Prostate gland (tissue), 2 donors: ENCODE measurements around the gene ARAP3. TPM values are rescaled to one million over a fixed set of nuclear protein-coding genes. Genes with fewer than 3 reads are reported as not detected.

Source experiments
- DNase-seq: peaks from one replicate; pipeline ENCODE4 v3.0.0-alpha.2; 2019; ENCODE audit warnings: low spot score
- H3K27ac ChIP-seq, 2 donors: fragments of 200-600 bp; sonication (generic); 2 replicates each; pipeline ENCODE4 v1.5.1; 2017 to 2019
- H3K27me3 ChIP-seq: fragments of 200-600 bp; sonication (generic); replicated peaks from 2 replicates; pipeline ENCODE4 v1.5.1; 2019; ENCODE audit not compliant: insufficient read depth
- H3K36me3 ChIP-seq, 2 donors: fragments of 200-600 bp; sonication (generic); 1 replicate in 1 of 2; 2 replicates in 1 of 2; pipeline versions ENCODE4 v1.5.1 to v1.8.1; 2017 to 2019
- H3K4me1 ChIP-seq: fragments of 200-600 bp; sonication (generic); replicated peaks from 2 replicates; pipeline ENCODE4 v1.5.1; 2019
- H3K4me3 ChIP-seq, 2 donors: fragments of 200-600 bp; sonication (generic); 2 replicates each; pipeline ENCODE4 v1.5.1; 2017 to 2019
- H3K9me3 ChIP-seq: fragments of 200-600 bp; sonication (generic); 2 replicates; pipeline ENCODE4 v1.5.1; 2017
- CTCF ChIP-seq, 4 experiments: fragments of 200-600 bp in 2 of 4; fragments of 450-650 bp in 2 of 4; sonication (generic) in 2 of 4; IDR thresholded peaks; 1 replicate in 3 of 4; 2 replicates in 1 of 4; pipeline ENCODE4 v1.5.1; 2016 to 2019; ENCODE audit warnings: antibody characterized with exemption in 4 of 4, mild to moderate bottlenecking in 2 of 4, moderate library complexity in 2 of 4
- POLR2A ChIP-seq: fragments of 450-650 bp; IDR thresholded peaks from one replicate; pipeline ENCODE4 v1.6.1; 2016; ENCODE audit warnings: antibody characterized with exemption, mild to moderate bottlenecking
- POLR2AphosphoS5 ChIP-seq: sonication (generic); formaldehyde crosslinking; IDR thresholded peaks from one replicate; pipeline ENCODE4 v1.6.1; 2017; ENCODE audit warnings: antibody characterized with exemption
- WGBS: methylation state at CpG from one replicate; pipeline ENCODE4 v1.1.5; 2018; 5-methylcytosine and 5-hydroxymethylcytosine counted together
- intact Hi-C: fragments of 100-400 bp; cut with DNase I; formaldehyde crosslinking; loops from one replicate; pipeline ENCODE4 v1.14.2; 2022
- total RNA-seq, 2 donors: library from RNA; depleted of rRNA; stranded (reverse); fragments of >200 nt; gene quantifications; one replicate each; pipeline ENCODE4 v1.1.0, GENCODE V29; 2016

ARAP3 gene
- total RNA-seq, 2 donors from 2014 or later, result 4.0 to 8.4 TPM

- H3K9me3 ChIP-seq, result no peaks in the 10 kb centered on the region
- WGBS, result 93% methylated on average over 9 of the region's 9 CpGs
- no peaks in the 10 kb centered on the region for H3K27me3 ChIP-seq
- H3K27ac ChIP-seq, result no peak overlapping the region
- H3K4me3 ChIP-seq, result no peak overlapping the region
- no peak for DNase-seq
- intact Hi-C loops, result no loop called here
- H3K36me3 ChIP-seq, result no peaks in the 10 kb centered on the region
- no peaks in the 10 kb centered on the region for H3K4me1 ChIP-seq
- TF ChIP-seq CTCF (IDR thresholded peaks at IDR 0.05) (no peak), POLR2AphosphoS5 (no peak), POLR2A (no peak)
These were observed 25.6 kb downstream of the ARAP3 start for GRCh38 chr5:141656396-141656795.

- Histone ChIP-seq H3K36me3 (no peaks in the 10 kb centered on the region), H3K27ac (no peak overlapping the region), H3K4me1 (peaks cover 5% of the 10 kb centered on the region), H3K4me3 (no peak overlapping the region), H3K27me3 (no peaks in the 10 kb centered on the region), H3K9me3 (no peaks in the 10 kb centered on the region)
- WGBS, result 84% methylated on average over 7 of the region's 7 CpGs
- TF ChIP-seq POLR2A, result no peak
- TF ChIP-seq POLR2AphosphoS5, result no peak
- intact Hi-C loops, result no loop called here
- DNase-seq, result no peak
These were observed 27.0 kb downstream of the ARAP3 start for GRCh38 chr5:141655020-141655419.

- Histone ChIP-seq H3K4me3 (no peak overlapping the region), H3K27ac (no peak overlapping the region)
- 75% methylated on average over 2 of the region's 2 CpGs for WGBS
These were observed 27.7 kb downstream of the ARAP3 start for GRCh38 chr5:141654298-141654697.

GRCh38 chr5:141651728-141652105 is 30.3 kb downstream of the ARAP3 start:
- Histone ChIP-seq H3K4me3 (peak overlapping the region; percentile 57 to 60), H3K27me3 (no peaks in the 10 kb centered on the region), H3K36me3 (no peaks in the 10 kb centered on the region), H3K4me1 (peaks cover 5% of the 10 kb centered on the region), H3K27ac (peak overlapping the region; percentile 58 to 65), H3K9me3 (no peaks in the 10 kb centered on the region)
- intact Hi-C loops, result no loop called here
- TF ChIP-seq POLR2AphosphoS5 (no peak), CTCF (IDR thresholded peaks at IDR 0.05) (no peak)
- 41% methylated on average over 9 of the region's 9 CpGs for WGBS
- no peak for DNase-seq

More at GRCh38 chr5:141654298-141654697, 27.7 kb downstream of the ARAP3 start:
- no peaks in the 10 kb centered on the region for H3K9me3 ChIP-seq
- intact Hi-C loops, result no loop called here
- DNase-seq, result no peak
- peaks cover 5% of the 10 kb centered on the region for H3K4me1 ChIP-seq
- no peaks in the 10 kb centered on the region for H3K36me3 ChIP-seq
- H3K27me3 ChIP-seq, result no peaks in the 10 kb centered on the region
- no peak for TF ChIP-seq POLR2AphosphoS5
- no peak for TF ChIP-seq CTCF (IDR thresholded peaks at IDR 0.05)
- no peak for TF ChIP-seq POLR2A

- no peaks in the 10 kb centered on the region for H3K27me3 ChIP-seq
- H3K4me1 ChIP-seq, result peaks cover 5% of the 10 kb centered on the region
- WGBS, result 7% methylated on average over 30 of the region's 50 CpGs
- peak; percentile 88 for DNase-seq
- intact Hi-C loops, result no loop called here
- H3K36me3 ChIP-seq, result no peaks in the 10 kb centered on the region
- TF ChIP-seq POLR2A (peak; percentile 54), POLR2AphosphoS5 (peak; percentile 57), CTCF (IDR thresholded peaks at IDR 0.05) (peak in 2 of 4 experiments; percentile 18 to 21)
- peak within 1 kb of the TSS; percentile 58 to 65 for H3K27ac ChIP-seq
- no peaks in the 10 kb centered on the region for H3K9me3 ChIP-seq
- peak within 1 kb of the TSS; percentile 57 to 60 for H3K4me3 ChIP-seq
These were observed 30.9 kb downstream of the ARAP3 start, which contains the start of gene FCHSD1 for GRCh38 chr5:141650851-141651727. TSS of gene FCHSD1 (minus strand) at chr5:141651418. CDS start at chr5:141651368, 50 bp downstream.
